Measurements from ENCODE around the gene GKAP1.
"Not testable (repeated sequence)": the region's sequence is repeated elsewhere in the genome, so short reads cannot be mapped to it uniquely, and the experiment has no call there.

GKAP1 gene

GRCh38 chr9:83817356-83818278 lies at the start of gene GKAP1:
TSS of gene GKAP1 (minus strand) at chr9:83817769. CDS start at chr9:83806517, 11,252 bp downstream.
- DNase-seq (ENCODE audit: low spot score) = peak; percentile 74

GRCh38 chr9:83849895-83850294 lies 32.3 kb upstream of the GKAP1 start:
- not testable (repeated sequence) for DNase-seq (ENCODE audit: low spot score)

- DNase-seq (ENCODE audit: low spot score) = not testable (repeated sequence)
These were observed 19.6 kb upstream of the GKAP1 start for GRCh38 chr9:83837070-83837643.

GRCh38 chr9:83830426-83831071 lies 13.0 kb upstream of the GKAP1 start:
- not testable (repeated sequence) for DNase-seq (ENCODE audit: low spot score)

- DNase-seq (ENCODE audit: low spot score) = peak; percentile 18
These were observed 7.5 kb upstream of the GKAP1 start for GRCh38 chr9:83824986-83825623.

- not testable (repeated sequence) for DNase-seq (ENCODE audit: low spot score)
These were observed 586 bp downstream of the GKAP1 start for GRCh38 chr9:83817011-83817355.

- DNase-seq (ENCODE audit: low spot score) = not testable (repeated sequence)
These were observed 2.4 kb downstream of the GKAP1 start for GRCh38 chr9:83815120-83815519.

- DNase-seq (ENCODE audit: low spot score) = not testable (repeated sequence)
These were observed 8.4 kb downstream of the GKAP1 start for GRCh38 chr9:83809213-83809612.

- DNase-seq (ENCODE audit: low spot score) = not testable (repeated sequence)
These were observed 13.1 kb downstream of the GKAP1 start for GRCh38 chr9:83804454-83804853.

- not testable (repeated sequence) for DNase-seq (ENCODE audit: low spot score)
These were observed 13.6 kb downstream of the GKAP1 start for GRCh38 chr9:83803941-83804340.

GRCh38 chr9:83800236-83801033 lies 17.1 kb downstream of the GKAP1 start:
- DNase-seq (ENCODE audit: low spot score) = no peak

GRCh38 chr9:83794051-83794450 lies 23.5 kb downstream of the GKAP1 start:
- no peak for DNase-seq (ENCODE audit: low spot score)

- DNase-seq (ENCODE audit: low spot score) = no peak
These were observed 24.8 kb downstream of the GKAP1 start for GRCh38 chr9:83792746-83793145.

- DNase-seq (ENCODE audit: low spot score) = no peak
These were observed 39.4 kb downstream of the GKAP1 start for GRCh38 chr9:83778164-83778563.

- no peak for DNase-seq (ENCODE audit: low spot score)
These were observed 41.6 kb downstream of the GKAP1 start for GRCh38 chr9:83775932-83776331.

GRCh38 chr9:83772860-83773259 lies 44.7 kb downstream of the GKAP1 start:
- DNase-seq (ENCODE audit: low spot score) = no peak

- no peak for DNase-seq (ENCODE audit: low spot score)
These were observed 52.2 kb downstream of the GKAP1 start for GRCh38 chr9:83765376-83765775.

GRCh38 chr9:83754383-83754977 lies 63.1 kb downstream of the GKAP1 start:
- no peak for DNase-seq (ENCODE audit: low spot score)

GRCh38 chr9:83749706-83750105 lies 67.9 kb downstream of the GKAP1 start:
- DNase-seq (ENCODE audit: low spot score) = no peak

- DNase-seq (ENCODE audit: low spot score) = no peak
These were observed 73.4 kb downstream of the GKAP1 start for GRCh38 chr9:83744206-83744605.

- DNase-seq (ENCODE audit: low spot score) = no peak
These were observed 83.8 kb downstream of the GKAP1 start for GRCh38 chr9:83733739-83734138.
